ENCODE results near the gene CLTA. TPM values are rescaled to one million over a fixed set of nuclear protein-coding genes. Genes with fewer than 3 reads are reported as not detected.

Gene CLTA
- total and polyA plus RNA-seq, 10 of the 15 experiments (the other 5 are each of a cell fraction or from before 2014, with no cell fraction given): 49.0 to 241 (median 168) TPM

DNA sequence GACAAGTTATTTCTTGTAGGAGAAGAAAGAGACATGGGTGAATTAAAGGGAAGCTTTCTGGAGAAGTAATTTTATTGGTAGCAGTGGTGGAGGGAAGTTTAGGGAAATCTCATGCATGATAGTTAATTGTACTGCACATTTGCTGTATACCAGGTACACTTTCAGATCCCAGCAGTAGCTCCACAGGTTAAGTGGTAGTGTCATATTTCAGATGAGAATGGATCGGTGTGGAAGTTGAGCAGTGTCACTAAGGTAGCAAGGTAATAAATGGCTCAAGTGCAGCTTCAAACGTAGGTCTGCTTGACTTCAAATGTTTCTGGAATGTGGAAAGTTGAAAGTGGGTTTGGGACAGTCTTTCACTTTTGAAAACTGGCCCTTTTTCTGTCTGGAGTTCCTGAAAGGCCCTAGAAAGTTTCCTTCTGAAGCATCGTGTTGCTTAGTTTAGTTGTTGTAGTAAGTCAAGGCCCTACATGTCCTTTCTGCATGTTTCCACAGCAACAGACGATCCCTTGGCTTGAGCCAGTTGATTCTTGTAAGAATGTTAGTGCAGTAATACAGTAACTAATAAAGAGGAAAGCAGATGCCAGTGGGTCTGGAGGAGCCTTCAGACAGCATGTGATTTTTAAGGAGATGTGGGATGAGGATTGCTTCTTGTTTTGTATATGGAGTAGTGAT, 3.7 kb downstream of the CLTA start:
- FAIRE-seq (no peak), ATAC-seq (no peak), DNase-seq (ENCODE audit: low read depth, low spot score) (no peak)
- Histone ChIP-seq H3K79me2 (ENCODE audit: control insufficient read depth, insufficient read depth, low read length) (peaks cover 52% of the 10 kb centered on the region), H4K20me1 (ENCODE audit: control insufficient read depth, insufficient read depth) (peaks cover 8% of the 10 kb centered on the region; the same call in 1 of the 2 replicates), H3K9me3 (replicated peaks; ENCODE audit: control insufficient read depth, insufficient read depth, low read length) (no peaks in the 10 kb centered on the region), H3K4me1 (ENCODE audit: control insufficient read depth, insufficient read depth, low read length) (peaks cover 5% of the 10 kb centered on the region; the same call in 1 of the 2 replicates), H3K36me3 (ENCODE audit: control insufficient read depth in 2 of 2, insufficient read depth in 2 of 2, low read length in 1 of 2) (peaks cover 0 to 15% of the 10 kb centered on the region in 2 experiments; a peak in 3 of 4 replicates), H3K27ac (ENCODE audit: control insufficient read depth, insufficient read depth) (no peak overlapping the region), H3K9ac (ENCODE audit: control insufficient read depth, insufficient read depth, low read length) (no peak overlapping the region), H2AFZ (ENCODE audit: control insufficient read depth, low read depth, low read length) (no peak overlapping the region), H3K4me3 (peak overlapping the region; percentile 86; the same call in 1 of the 2 replicates), H3K4me2 (ENCODE audit: control insufficient read depth, insufficient read depth) (peak overlapping the region; percentile 87), H3K27me3 (replicated peaks in 1 of 2; ENCODE audit: control insufficient read depth in 2 of 2, insufficient read depth in 2 of 2, low read length in 1 of 2) (no peaks in the 10 kb centered on the region)
- CTCF ChIA-PET: interaction anchor here (1.6 to 2.2 kb wide), 2 partner anchors 13 to 134 kb away, joined by 3 to 11 read pairs; no protein-coding TSS in a partner anchor
- SMC1A ChIA-PET (ENCODE audit: uncharacterized antibody, unreplicated experiment): interaction anchor here (0.9 to 1.6 kb wide), 2 partner anchors 8 to 11 kb away, joined by 4 to 8 read pairs; no protein-coding TSS in a partner anchor
- no TSS peak for BruUV-seq (replicated peaks)
- RAD21 ChIA-PET (ENCODE audit: unreplicated experiment): no interaction called here
- TF ChIP-seq SUPT20H (IDR thresholded peaks at IDR 0.05; ENCODE audit: borderline replicate concordance, control insufficient read depth, low read depth, low read length) (no peak), POLR2AphosphoS5 (IDR thresholded peaks at IDR 0.05; ENCODE audit: low read length) (0 out of 2 replicates have a peak, but pooled peaks have one; percentile 31)
- in situ Hi-C loops (cut with MboI): no loop called here
- POLR2A ChIA-PET: interaction anchor here (0.6 to 0.8 kb wide), 2 partner anchors 15 to 294 kb away, joined by 3 to 5 read pairs; no protein-coding TSS in a partner anchor
- intact Hi-C loops (cut with micrococcal nuclease; ENCODE audit: unreplicated experiment): loop anchor here (5.0 kb wide), 2 partner anchors 63 to 133 kb away; partner anchors contain the start of gene GNE
- 58% methylated on average over 4 of the region's 4 CpGs for WGBS (ENCODE audit: insufficient coverage, insufficient replicate concordance, low lambda C conversion rate, missing lambda C conversion rate)

DNA sequence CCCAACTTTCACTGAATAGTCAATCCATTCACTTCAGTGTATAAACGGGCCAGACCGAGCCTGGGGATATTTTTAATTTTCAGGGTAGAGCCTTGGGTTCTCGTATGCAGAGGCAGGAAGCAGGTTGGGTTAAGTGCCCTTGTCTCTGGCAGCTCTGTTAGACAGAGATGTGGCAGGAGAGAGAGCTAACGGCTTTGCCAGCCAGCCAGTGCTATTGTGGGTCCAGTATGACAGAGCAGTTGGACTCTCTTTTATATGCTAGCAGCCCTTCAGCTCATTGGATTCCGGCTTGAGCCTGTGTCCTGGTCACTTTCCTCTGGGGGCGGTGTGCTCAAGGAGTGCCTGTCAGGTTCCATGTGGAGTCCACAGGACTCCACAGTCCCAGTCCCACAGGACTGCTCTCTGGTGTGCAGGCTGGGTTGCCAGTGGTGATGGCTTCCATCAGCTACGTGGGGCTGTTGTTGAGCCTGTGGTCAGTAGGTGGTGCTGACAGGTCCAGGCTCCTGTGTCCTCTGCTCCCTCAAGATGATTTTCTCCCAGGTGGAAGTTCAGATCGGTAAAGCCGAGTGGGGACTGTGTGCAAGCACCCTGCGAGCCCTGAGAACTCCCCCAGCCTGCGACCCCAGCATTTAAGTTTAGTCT, 14.3 kb downstream of the CLTA start:
- Histone ChIP-seq H3K9ac (ENCODE audit: control insufficient read depth, insufficient read depth, low read length) (no peak overlapping the region), H3K4me1 (ENCODE audit: control insufficient read depth, insufficient read depth, low read length) (peaks cover 3% of the 10 kb centered on the region; the same call in 1 of the 2 replicates), H3K27ac (ENCODE audit: control insufficient read depth, insufficient read depth) (no peak overlapping the region), H3K9me3 (replicated peaks; ENCODE audit: control insufficient read depth, insufficient read depth, low read length) (no peaks in the 10 kb centered on the region), H3K36me3 (ENCODE audit: control insufficient read depth in 2 of 2, insufficient read depth in 2 of 2, low read length in 1 of 2) (peaks cover 20 to 56% of the 10 kb centered on the region in 2 experiments), H3K79me2 (ENCODE audit: control insufficient read depth, insufficient read depth, low read length) (peaks cover 6% of the 10 kb centered on the region), H4K20me1 (ENCODE audit: control insufficient read depth, insufficient read depth) (peaks cover 7% of the 10 kb centered on the region; the same call in 1 of the 2 replicates), H3K4me3 (no peak overlapping the region), H3K27me3 (replicated peaks in 1 of 2; ENCODE audit: control insufficient read depth in 2 of 2, insufficient read depth in 2 of 2, low read length in 1 of 2) (no peaks in the 10 kb centered on the region), H2AFZ (ENCODE audit: control insufficient read depth, low read depth, low read length) (no peak overlapping the region), H3K4me2 (ENCODE audit: control insufficient read depth, insufficient read depth) (no peak overlapping the region)
- 80% methylated on average over 11 of the region's 11 CpGs for WGBS (ENCODE audit: insufficient coverage, insufficient replicate concordance, low lambda C conversion rate, missing lambda C conversion rate)
- ChIA-PET CTCF (interaction anchor here (0.9 to 1.2 kb wide), 2 partner anchors 12 to 14 kb away, joined by 3 to 4 read pairs; partner anchors contain the start of gene CLTA), RAD21 (ENCODE audit: unreplicated experiment) (no interaction called here), POLR2A (interaction anchor here (0.7 to 1.9 kb wide), 2 partner anchors 15 kb away, joined by 4 to 6 read pairs; no protein-coding TSS in a partner anchor), SMC1A (ENCODE audit: uncharacterized antibody, unreplicated experiment) (interaction anchor here (1.8 kb wide), 1 partner anchor 11 kb away, joined by 8 read pairs; no protein-coding TSS in a partner anchor)
- intact Hi-C loops (cut with micrococcal nuclease; ENCODE audit: unreplicated experiment): no loop called here
- no TSS peak for BruUV-seq (replicated peaks)
- in situ Hi-C loops (cut with MboI): no loop called here
- no peak for DNase-seq (ENCODE audit: low read depth, low spot score)
- FAIRE-seq: no peak
- ATAC-seq: peak; percentile 37; the same call in 2 of the 3 replicates
- TF ChIP-seq, protein P1, sequence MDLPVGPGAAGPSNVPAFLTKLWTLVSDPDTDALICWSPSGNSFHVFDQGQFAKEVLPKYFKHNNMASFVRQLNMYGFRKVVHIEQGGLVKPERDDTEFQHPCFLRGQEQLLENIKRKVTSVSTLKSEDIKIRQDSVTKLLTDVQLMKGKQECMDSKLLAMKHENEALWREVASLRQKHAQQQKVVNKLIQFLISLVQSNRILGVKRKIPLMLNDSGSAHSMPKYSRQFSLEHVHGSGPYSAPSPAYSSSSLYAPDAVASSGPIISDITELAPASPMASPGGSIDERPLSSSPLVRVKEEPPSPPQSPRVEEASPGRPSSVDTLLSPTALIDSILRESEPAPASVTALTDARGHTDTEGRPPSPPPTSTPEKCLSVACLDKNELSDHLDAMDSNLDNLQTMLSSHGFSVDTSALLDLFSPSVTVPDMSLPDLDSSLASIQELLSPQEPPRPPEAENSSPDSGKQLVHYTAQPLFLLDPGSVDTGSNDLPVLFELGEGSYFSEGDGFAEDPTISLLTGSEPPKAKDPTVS (IDR thresholded peaks at IDR 0.05; ENCODE audit: low read depth, low read length): no peak
- TF ChIP-seq, protein P2, sequence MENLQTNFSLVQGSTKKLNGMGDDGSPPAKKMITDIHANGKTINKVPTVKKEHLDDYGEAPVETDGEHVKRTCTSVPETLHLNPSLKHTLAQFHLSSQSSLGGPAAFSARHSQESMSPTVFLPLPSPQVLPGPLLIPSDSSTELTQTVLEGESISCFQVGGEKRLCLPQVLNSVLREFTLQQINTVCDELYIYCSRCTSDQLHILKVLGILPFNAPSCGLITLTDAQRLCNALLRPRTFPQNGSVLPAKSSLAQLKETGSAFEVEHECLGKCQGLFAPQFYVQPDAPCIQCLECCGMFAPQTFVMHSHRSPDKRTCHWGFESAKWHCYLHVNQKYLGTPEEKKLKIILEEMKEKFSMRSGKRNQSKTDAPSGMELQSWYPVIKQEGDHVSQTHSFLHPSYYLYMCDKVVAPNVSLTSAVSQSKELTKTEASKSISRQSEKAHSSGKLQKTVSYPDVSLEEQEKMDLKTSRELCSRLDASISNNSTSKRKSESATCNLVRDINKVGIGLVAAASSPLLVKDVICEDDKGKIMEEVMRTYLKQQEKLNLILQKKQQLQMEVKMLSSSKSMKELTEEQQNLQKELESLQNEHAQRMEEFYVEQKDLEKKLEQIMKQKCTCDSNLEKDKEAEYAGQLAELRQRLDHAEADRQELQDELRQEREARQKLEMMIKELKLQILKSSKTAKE (IDR thresholded peaks at IDR 0.05; ENCODE audit: low read depth, poor library complexity, severe bottlenecking): no peak
- TF ChIP-seq, protein P3, sequence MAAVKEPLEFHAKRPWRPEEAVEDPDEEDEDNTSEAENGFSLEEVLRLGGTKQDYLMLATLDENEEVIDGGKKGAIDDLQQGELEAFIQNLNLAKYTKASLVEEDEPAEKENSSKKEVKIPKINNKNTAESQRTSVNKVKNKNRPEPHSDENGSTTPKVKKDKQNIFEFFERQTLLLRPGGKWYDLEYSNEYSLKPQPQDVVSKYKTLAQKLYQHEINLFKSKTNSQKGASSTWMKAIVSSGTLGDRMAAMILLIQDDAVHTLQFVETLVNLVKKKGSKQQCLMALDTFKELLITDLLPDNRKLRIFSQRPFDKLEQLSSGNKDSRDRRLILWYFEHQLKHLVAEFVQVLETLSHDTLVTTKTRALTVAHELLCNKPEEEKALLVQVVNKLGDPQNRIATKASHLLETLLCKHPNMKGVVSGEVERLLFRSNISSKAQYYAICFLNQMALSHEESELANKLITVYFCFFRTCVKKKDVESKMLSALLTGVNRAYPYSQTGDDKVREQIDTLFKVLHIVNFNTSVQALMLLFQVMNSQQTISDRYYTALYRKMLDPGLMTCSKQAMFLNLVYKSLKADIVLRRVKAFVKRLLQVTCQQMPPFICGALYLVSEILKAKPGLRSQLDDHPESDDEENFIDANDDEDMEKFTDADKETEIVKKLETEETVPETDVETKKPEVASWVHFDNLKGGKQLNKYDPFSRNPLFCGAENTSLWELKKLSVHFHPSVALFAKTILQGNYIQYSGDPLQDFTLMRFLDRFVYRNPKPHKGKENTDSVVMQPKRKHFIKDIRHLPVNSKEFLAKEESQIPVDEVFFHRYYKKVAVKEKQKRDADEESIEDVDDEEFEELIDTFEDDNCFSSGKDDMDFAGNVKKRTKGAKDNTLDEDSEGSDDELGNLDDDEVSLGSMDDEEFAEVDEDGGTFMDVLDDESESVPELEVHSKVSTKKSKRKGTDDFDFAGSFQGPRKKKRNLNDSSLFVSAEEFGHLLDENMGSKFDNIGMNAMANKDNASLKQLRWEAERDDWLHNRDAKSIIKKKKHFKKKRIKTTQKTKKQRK (IDR thresholded peaks at IDR 0.05; ENCODE audit: low read depth, low read length): no peak
- no peak for TF ChIP-seq CREM (IDR thresholded peaks at IDR 0.05; ENCODE audit: low read depth)
